SK-N-SH (cell line): Measurements from ENCODE around the gene TFEB. TPM values are rescaled to one million over a fixed set of nuclear protein-coding genes. Genes with fewer than 3 reads are reported as not detected.

Source experiments
- CTCF ChIA-PET: fragments of 300-600, 350-600 bp; formaldehyde crosslinking; extraction: SDS; loops from one replicate; lab custom pipeline; 2021; lab: Yijun Ruan, JAX
- POLR2A ChIA-PET: fragments of 350-600 bp; sonication (Branson Sonifier 250); formaldehyde crosslinking; extraction: SDS; loops from one replicate; lab custom pipeline; 2020; ENCODE audit warnings: antibody characterized with exemption, inconsistent platforms; lab: Yijun Ruan, JAX
- DNase-seq: peaks from one replicate; pipeline ENCODE4 v3.0.0; 2012
- H2AFZ ChIP-seq: fragments of 200-600 bp; sonication (generic); 2 replicates; pipeline ENCODE4 v1.8.1; 2016; ENCODE audit warnings: antibody characterized with exemption, mild to moderate bottlenecking, low read depth
- H3F3A ChIP-seq: fragments of 200-600 bp; sonication (generic); replicated peaks from 2 replicates; pipeline ENCODE3; 2016; ENCODE audit warnings: antibody characterized with exemption, mild to moderate bottlenecking; ENCODE audit not compliant: insufficient read depth
- H3K27ac ChIP-seq, 2 experiments: fragments of 200-500 bp in 1 of 2; fragments of 200-600 bp in 1 of 2; sonication (Bioruptor generic) in 1 of 2; sonication (generic), shearing (Covaris generic) in 1 of 2; 2 replicates each; pipeline versions ENCODE4 v1.5.1 to v1.6.1; 2014 to 2016; ENCODE audit warnings: low read depth in 2 of 2, inconsistent platforms in 1 of 2, low read length in 1 of 2, mild to moderate bottlenecking in 1 of 2, mixed read lengths in 1 of 2
- H3K27me3 ChIP-seq: fragments of 200-600 bp; sonication (generic), shearing (Covaris generic); 2 replicates; pipeline ENCODE4 v1.6.1; 2016; ENCODE audit warnings: mixed run types; ENCODE audit not compliant: insufficient read depth
- H3K36me3 ChIP-seq, 2 experiments: fragments of 200-500 bp in 1 of 2; fragments of 200-600 bp in 1 of 2; sonication (Bioruptor generic) in 1 of 2; sonication (generic) in 1 of 2; replicated peaks in 1 of 2; 2 replicates each; pipeline versions ENCODE3 to v1.5.1; 2014 to 2016; ENCODE audit warnings: low read length in 1 of 2, mild to moderate bottlenecking in 1 of 2; ENCODE audit not compliant: insufficient read depth in 2 of 2, control insufficient read depth in 1 of 2
- H3K4me1 ChIP-seq, 2 experiments: fragments of 200-500 bp in 1 of 2; fragments of 200-600 bp in 1 of 2; sonication (Bioruptor generic) in 1 of 2; sonication (generic), shearing (Covaris generic) in 1 of 2; 2 replicates each; pipeline versions ENCODE4 v1.5.1 to v1.6.1; 2014 to 2016; ENCODE audit warnings: low read depth in 1 of 2, low read length in 1 of 2, mixed run types in 1 of 2; ENCODE audit not compliant: insufficient read depth in 2 of 2, control insufficient read depth in 1 of 2
- H3K4me2 ChIP-seq: fragments of 200-600 bp; sonication (generic), shearing (Covaris generic); 2 replicates; pipeline ENCODE4 v1.6.1; 2017; ENCODE audit warnings: mixed run types
- H3K4me3 ChIP-seq, 2 experiments: fragments of 200-500 bp in 1 of 2; fragments of 200-600 bp in 1 of 2; sonication (Bioruptor generic) in 1 of 2; sonication (generic), shearing (Covaris generic) in 1 of 2; 2 replicates each; pipeline versions ENCODE4 v1.5.1 to v1.8.1; 2014 to 2016; ENCODE audit warnings: low read depth in 2 of 2, inconsistent platforms in 1 of 2, low read length in 1 of 2, mild to moderate bottlenecking in 1 of 2, mixed read lengths in 1 of 2, moderate library complexity in 1 of 2
- H3K79me2 ChIP-seq: fragments of 200-600 bp; sonication (generic); 2 replicates; pipeline ENCODE4 v1.8.1; 2017; ENCODE audit warnings: mild to moderate bottlenecking; ENCODE audit not compliant: insufficient read depth
- H3K9ac ChIP-seq: fragments of 200-600 bp; sonication (generic); 2 replicates; pipeline ENCODE4 v1.6.1; 2017; ENCODE audit warnings: mixed run types
- H3K9me2 ChIP-seq: fragments of 200-600 bp; sonication (generic); 2 replicates; pipeline ENCODE4 v1.6.1; 2017; ENCODE audit warnings: mixed run types
- H3K9me3 ChIP-seq: fragments of 200-600 bp; sonication (generic); 2 replicates; pipeline ENCODE4 v1.6.1; 2017; ENCODE audit warnings: mixed run types, mild to moderate bottlenecking, moderate library complexity
- H4K20me1 ChIP-seq: fragments of 200-600 bp; sonication (generic); 2 replicates; pipeline ENCODE4 v1.6.1; 2017; ENCODE audit warnings: mild to moderate bottlenecking, mixed run types; ENCODE audit not compliant: insufficient read depth
- CHD2 ChIP-seq: fragments of 150-350 bp; IDR thresholded peaks from 2 replicates; pipeline ENCODE4 v1.6.1; 2018; ENCODE audit warnings: low read length; ENCODE audit not compliant: partially characterized antibody
- ELF1 ChIP-seq: IDR thresholded peaks from 2 replicates; pipeline ENCODE4 v1.4.0; 2012
- EP300 ChIP-seq, 2 experiments: IDR thresholded peaks; 2 replicates each; pipeline versions ENCODE4 v1.4.0 to v1.6.1; 2012; ENCODE audit warnings: borderline replicate concordance in 1 of 2, low read depth in 1 of 2, low read length in 1 of 2
- FOSL2 ChIP-seq: IDR thresholded peaks from 2 replicates; pipeline ENCODE4 v1.4.0; 2012; ENCODE audit warnings: low read depth, mild to moderate bottlenecking, moderate library complexity, borderline replicate concordance
- FOXJ3 ChIP-seq: sonication (generic); formaldehyde crosslinking; IDR thresholded peaks from 2 replicates; pipeline ENCODE4 v1.5.1; 2020; ENCODE audit warnings: mild to moderate bottlenecking, missing genetic modification reagents
- GATA2 ChIP-seq: sonication (generic); formaldehyde crosslinking; IDR thresholded peaks from 2 replicates; pipeline ENCODE4 v1.5.0; 2020; ENCODE audit warnings: mild to moderate bottlenecking, missing genetic modification reagents
- IRF3 ChIP-seq: fragments of 150-350 bp; IDR thresholded peaks from 2 replicates; pipeline ENCODE4 v1.6.1; 2016; ENCODE audit warnings: mild to moderate bottlenecking, low read depth, low read length
- MAX ChIP-seq: IDR thresholded peaks from 2 replicates; pipeline ENCODE4 v1.4.0; 2012; ENCODE audit warnings: low read depth
- MEF2A ChIP-seq: IDR thresholded peaks from 2 replicates; pipeline ENCODE4 v1.4.0; 2012; ENCODE audit warnings: low read depth, borderline replicate concordance
- MXI1 ChIP-seq: IDR thresholded peaks from 2 replicates; pipeline ENCODE4 v1.6.1; 2012; ENCODE audit warnings: mild to moderate bottlenecking, low read depth, low read length, improper control_type of control experiment
- NFIC ChIP-seq: IDR thresholded peaks from 2 replicates; pipeline ENCODE4 v1.4.0; 2012; ENCODE audit warnings: borderline replicate concordance
- PBX3 ChIP-seq: IDR thresholded peaks from 2 replicates; pipeline ENCODE4; 2012
- POLR2AphosphoS5 ChIP-seq: IDR thresholded peaks from 2 replicates; pipeline ENCODE4 v1.6.1; 2012; ENCODE audit warnings: low read depth, low read length
- REST ChIP-seq: IDR thresholded peaks from 2 replicates; pipeline ENCODE4 v1.6.1; 2012; ENCODE audit warnings: mild to moderate bottlenecking, low read depth, low read length, moderate library complexity
- SIN3A ChIP-seq: IDR thresholded peaks from 2 replicates; pipeline ENCODE4 v1.6.1; 2012; ENCODE audit warnings: low read depth, mild to moderate bottlenecking, low read length, moderate library complexity, borderline replicate concordance
- SMC3 ChIP-seq: IDR thresholded peaks from 2 replicates; pipeline ENCODE4 v1.6.1; 2012; ENCODE audit warnings: low read depth, low read length, improper control_type of control experiment
- TAF1 ChIP-seq: IDR thresholded peaks from 2 replicates; pipeline ENCODE4 v1.6.1; 2012; ENCODE audit warnings: low read depth, mild to moderate bottlenecking, low read length, moderate library complexity, borderline replicate concordance
- TCF12 ChIP-seq: IDR thresholded peaks from 2 replicates; pipeline ENCODE4 v1.4.0; 2012
- YY1 ChIP-seq: IDR thresholded peaks from 2 replicates; pipeline ENCODE4 v1.4.0; 2012; ENCODE audit warnings: low read depth, mild to moderate bottlenecking
- ZBTB33 ChIP-seq: IDR thresholded peaks from 2 replicates; pipeline ENCODE4 v1.4.0; 2012; ENCODE audit warnings: low read depth, borderline replicate concordance
- WGBS: methylation state at CpG from one replicate; pipeline ENCODE4 v1.1.6; 2017; ENCODE audit warnings: low lambda C conversion rate; 5-methylcytosine and 5-hydroxymethylcytosine counted together
- polyA plus RNA-seq, 3 experiments: library from polyadenylated mRNA; depleted of rRNA; stranded (reverse); fragments of >200 nt; gene quantifications; 2 replicates each; pipeline ENCODE4 v1.2.3, GENCODE V29; 2012

The TFEB gene
- polyA plus RNA-seq, 1 of the 3 experiments (the other 2 are of a cell fraction) = 6.2 TPM

GRCh38 chr6:41674231-41675000, 61.0 kb downstream of the TFEB start:
- no peaks in the 10 kb centered on the region for H3K79me2 ChIP-seq
- CTCF ChIA-PET = interaction anchor here (0.8 to 19.4 kb wide), 6 partner anchors 9 to 306 kb away, joined by 3 to 285 read pairs (median 12); no protein-coding TSS in a partner anchor
- no peak for DNase-seq
- H3K27me3 ChIP-seq = no peaks in the 10 kb centered on the region; the same call in 1 of the 2 replicates
- POLR2A ChIA-PET = no interaction called here
- H3F3A ChIP-seq = no peaks in the 10 kb centered on the region
- no peaks in the 10 kb centered on the region for H4K20me1 ChIP-seq
- no peak for TF ChIP-seq MEF2A
- TF ChIP-seq YY1 = no peak
- no peak for TF ChIP-seq TCF12
- TF ChIP-seq ELF1 = no peak
- no peak for TF ChIP-seq PBX3
- TF ChIP-seq MXI1 = no peak
- TF ChIP-seq MAX = no peak
- no peak for TF ChIP-seq REST
- TF ChIP-seq CHD2 = no peak
- no peak for TF ChIP-seq POLR2AphosphoS5
- TF ChIP-seq GATA2 = no peak
- peaks cover 0 to 13% of the 10 kb centered on the region in 2 experiments; a peak in 1 of 4 replicates for H3K4me1 ChIP-seq
- WGBS = 82% methylated on average over 7 of the region's 7 CpGs
- no peak overlapping the region for H3K4me3 ChIP-seq
- no peak overlapping the region for H3K4me2 ChIP-seq
- no peaks in the 10 kb centered on the region for H3K36me3 ChIP-seq
- no peak overlapping the region for H3K27ac ChIP-seq
- H3K9me2 ChIP-seq = no peaks in the 10 kb centered on the region
- no peaks in the 10 kb centered on the region for H3K9me3 ChIP-seq
- no peak overlapping the region for H2AFZ ChIP-seq
- H3K9ac ChIP-seq = no peak overlapping the region

GRCh38 chr6:41673704-41674000, 61.8 kb downstream of the TFEB start:
- no peaks in the 10 kb centered on the region for H3K36me3 ChIP-seq
- no peaks in the 10 kb centered on the region for H3K9me2 ChIP-seq
- no peaks in the 10 kb centered on the region for H3K9me3 ChIP-seq
- no peak for DNase-seq
- H3K9ac ChIP-seq = no peak overlapping the region
- CTCF ChIA-PET = interaction anchor here (0.8 to 3.3 kb wide), 6 partner anchors 8 to 305 kb away, joined by 3 to 18 read pairs (median 6); no protein-coding TSS in a partner anchor
- POLR2A ChIA-PET = no interaction called here
- no peak overlapping the region for H3K4me3 ChIP-seq
- H3K4me2 ChIP-seq = no peak overlapping the region
- WGBS = 69% methylated on average over 5 of the region's 5 CpGs
- no peak overlapping the region for H2AFZ ChIP-seq
- H3K4me1 ChIP-seq = peaks cover 0 to 13% of the 10 kb centered on the region in 2 experiments; a peak in 1 of 4 replicates
- H3F3A ChIP-seq = no peaks in the 10 kb centered on the region
- H3K79me2 ChIP-seq = no peaks in the 10 kb centered on the region
- H4K20me1 ChIP-seq = no peaks in the 10 kb centered on the region
- H3K27me3 ChIP-seq = no peaks in the 10 kb centered on the region; the same call in 1 of the 2 replicates
- no peak overlapping the region for H3K27ac ChIP-seq
- TF ChIP-seq ZBTB33 (no peak), TCF12 (no peak), SIN3A (no peak), NFIC (no peak), EP300 (IDR thresholded peaks at IDR 0.05; ENCODE audit: borderline replicate concordance in 1 of 2, low read depth in 1 of 2, low read length in 1 of 2) (no peak), FOSL2 (no peak), TAF1 (no peak), SMC3 (no peak), FOXJ3 (no peak), IRF3 (no peak), GATA2 (no peak)
